Suppressor macrophage (primary cell): Measurements from ENCODE around the gene HDDC2.
A peak's percentile ranks its signal among the peaks of the same experiment; 100 is the strongest.

ENCODE experiments used
- DNase-seq, 4 experiments: peaks; one replicate each; pipeline ENCODE4 v3.0.0-alpha.2; 2020 to 2022
- total RNA-seq, 17 experiments: gene quantifications; one replicate each; lab custom pipeline; 2026; ENCODE audit warnings: mixed read lengths in 6 of 17, inconsistent platforms in 3 of 17; lab: John Stamatoyannopoulos, UW

The HDDC2 gene, protein sequence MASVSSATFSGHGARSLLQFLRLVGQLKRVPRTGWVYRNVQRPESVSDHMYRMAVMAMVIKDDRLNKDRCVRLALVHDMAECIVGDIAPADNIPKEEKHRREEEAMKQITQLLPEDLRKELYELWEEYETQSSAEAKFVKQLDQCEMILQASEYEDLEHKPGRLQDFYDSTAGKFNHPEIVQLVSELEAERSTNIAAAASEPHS
- total RNA-seq: 8.1 to 32.2 (median 17.1) reads per million in 17 experiments

- DNase-seq: peak; percentile 76 to 90 (median 85)
Measured at GRCh38 chr6:125301435-125302391, at the start of gene HDDC2. TSS of gene HDDC2 (minus strand) at chr6:125301967. CDS start at chr6:125301932, 35 bp downstream.

DNA sequence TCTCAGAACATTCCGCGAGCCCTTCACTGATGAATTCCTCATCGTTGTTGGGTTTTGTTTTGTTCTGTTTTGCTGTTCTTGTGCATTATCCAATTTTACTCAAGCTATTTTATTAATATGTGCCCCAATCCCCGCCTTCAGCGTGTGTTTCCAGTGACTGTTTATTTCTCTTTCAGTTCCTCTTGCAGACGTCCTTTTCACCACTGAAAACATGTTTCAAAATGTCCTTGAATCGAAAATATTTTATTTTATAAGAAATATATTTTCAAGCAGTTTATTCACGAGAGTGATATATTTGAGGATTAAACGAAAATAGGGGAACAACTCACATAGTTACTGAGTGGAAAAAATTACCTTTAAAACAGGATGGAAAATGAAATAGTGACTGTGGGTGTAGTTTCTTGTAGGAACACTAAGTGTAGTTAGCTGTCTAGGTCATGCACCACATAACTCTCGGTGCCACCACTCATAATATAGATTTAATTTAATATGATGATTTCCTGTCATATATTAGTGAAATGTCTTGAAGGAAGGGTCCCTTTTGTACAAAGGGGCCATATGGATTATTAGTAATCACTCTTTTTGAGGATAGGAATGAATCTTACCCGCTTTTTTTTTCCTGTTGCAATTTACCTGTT is 45.3 kb upstream of the HDDC2 start:
- peak in 2 of 4 experiments; percentile 6 to 14 for DNase-seq

- DNase-seq: no peak
Measured at GRCh38 chr6:125346201-125346925, 44.6 kb upstream of the HDDC2 start.

DNA sequence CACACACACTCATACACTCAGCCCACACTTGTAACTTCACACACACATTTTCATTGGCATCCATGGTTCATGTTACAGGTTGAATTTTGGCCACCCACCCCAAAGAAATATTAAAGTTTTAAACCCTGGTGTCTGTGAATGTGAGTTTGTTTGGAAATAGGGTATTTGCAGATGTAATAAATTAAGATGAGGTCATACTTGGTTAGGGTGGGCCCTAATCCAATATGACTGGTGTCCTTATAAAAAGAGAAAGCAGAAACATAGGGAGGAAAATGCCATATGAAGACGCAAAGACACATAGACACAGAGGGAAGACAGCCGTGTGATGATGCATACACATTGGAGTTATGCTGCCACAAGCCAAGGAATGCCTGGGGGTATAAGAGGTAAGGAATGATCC is 39.7 kb upstream of the HDDC2 start:
- no peak for DNase-seq

GRCh38 chr6:125340991-125341390 is 39.2 kb upstream of the HDDC2 start:
- DNase-seq: no peak

- DNase-seq: no peak
Measured at GRCh38 chr6:125340175-125340835, 38.5 kb upstream of the HDDC2 start.

DNA sequence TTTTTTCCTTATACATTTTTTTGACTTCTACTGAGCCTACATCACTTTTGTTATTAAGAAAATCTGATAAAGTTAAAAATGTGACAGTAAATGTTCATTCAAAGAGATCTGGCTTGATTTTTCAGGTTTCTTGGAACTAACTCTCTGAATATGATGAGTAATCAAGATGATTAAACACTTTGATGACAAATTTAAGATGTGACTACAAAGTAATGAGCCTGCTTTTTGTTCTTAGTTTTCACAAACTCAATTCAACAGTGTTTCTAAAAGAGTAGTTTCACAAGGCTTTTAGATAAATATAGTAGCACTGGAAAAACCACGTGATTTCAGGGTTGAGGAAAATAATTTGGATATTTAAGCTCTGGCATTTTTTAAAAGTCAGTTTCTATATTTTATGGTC is 37.9 kb upstream of the HDDC2 start:
- DNase-seq: no peak

GRCh38 chr6:125338381-125338780 is 36.6 kb upstream of the HDDC2 start:
- DNase-seq: no peak

- DNase-seq: no peak
Measured at GRCh38 chr6:125337706-125338105, 35.9 kb upstream of the HDDC2 start.

DNA sequence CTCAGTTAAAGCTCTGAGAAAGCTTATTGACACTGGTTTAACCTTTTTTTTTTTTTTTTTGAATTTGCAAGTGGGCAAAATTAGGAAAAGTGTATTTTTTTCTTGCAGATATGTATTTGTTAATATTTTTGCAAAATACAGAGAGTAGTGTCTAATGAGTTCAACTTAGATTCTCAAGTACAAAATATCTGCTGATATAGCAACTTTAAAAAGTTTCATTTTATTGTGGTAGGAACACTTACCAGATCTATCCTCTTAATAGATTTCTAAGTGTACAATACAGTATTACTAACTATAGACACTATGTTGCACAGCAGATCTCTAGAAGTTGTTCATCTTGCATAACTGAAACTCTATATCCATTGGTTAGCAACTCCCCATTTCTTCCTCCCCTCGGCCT is 30.9 kb upstream of the HDDC2 start:
- no peak for DNase-seq

DNA sequence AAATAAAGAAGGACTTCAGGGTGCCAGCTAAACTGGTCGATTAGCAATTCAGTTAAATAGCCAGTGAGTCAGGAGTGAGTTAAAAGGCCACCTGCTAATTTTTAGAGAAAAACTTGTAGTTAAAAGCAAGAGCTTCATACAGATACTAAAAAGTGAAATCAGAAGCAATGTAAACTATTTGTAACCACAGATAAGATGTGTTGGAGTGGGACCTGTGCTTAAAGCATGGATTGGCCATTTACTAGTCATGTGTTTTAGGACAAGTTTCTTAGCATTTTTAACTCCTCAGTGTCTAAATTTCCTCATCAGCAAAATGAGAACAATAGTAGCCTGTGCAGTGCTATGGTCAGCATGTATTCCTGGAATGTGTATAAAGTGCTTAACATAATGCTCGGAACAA is 23.8 kb upstream of the HDDC2 start:
- DNase-seq: no peak

DNA sequence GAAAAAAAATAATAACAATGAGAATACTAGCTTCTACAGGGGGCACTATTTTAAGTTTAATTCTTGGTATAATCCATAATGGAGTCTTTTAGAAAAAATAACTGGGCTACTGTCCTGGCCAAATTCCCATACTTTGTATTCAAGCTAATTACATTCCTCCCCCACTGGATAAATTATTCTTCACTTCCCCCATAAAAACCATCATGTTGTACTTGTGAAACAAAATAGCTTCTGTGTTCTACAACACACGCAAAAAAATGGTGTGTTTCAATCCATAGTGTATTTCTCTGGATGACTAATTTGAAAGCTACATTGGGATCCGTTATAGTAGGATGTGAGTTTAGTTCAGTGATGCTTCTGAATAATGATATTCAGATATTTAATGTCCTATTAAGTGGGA is 21.6 kb upstream of the HDDC2 start:
- DNase-seq: no peak

- no peak for DNase-seq
Measured at GRCh38 chr6:125316621-125317020, 14.9 kb upstream of the HDDC2 start.

GRCh38 chr6:125315548-125315947 is 13.8 kb upstream of the HDDC2 start:
- DNase-seq: no peak

DNA sequence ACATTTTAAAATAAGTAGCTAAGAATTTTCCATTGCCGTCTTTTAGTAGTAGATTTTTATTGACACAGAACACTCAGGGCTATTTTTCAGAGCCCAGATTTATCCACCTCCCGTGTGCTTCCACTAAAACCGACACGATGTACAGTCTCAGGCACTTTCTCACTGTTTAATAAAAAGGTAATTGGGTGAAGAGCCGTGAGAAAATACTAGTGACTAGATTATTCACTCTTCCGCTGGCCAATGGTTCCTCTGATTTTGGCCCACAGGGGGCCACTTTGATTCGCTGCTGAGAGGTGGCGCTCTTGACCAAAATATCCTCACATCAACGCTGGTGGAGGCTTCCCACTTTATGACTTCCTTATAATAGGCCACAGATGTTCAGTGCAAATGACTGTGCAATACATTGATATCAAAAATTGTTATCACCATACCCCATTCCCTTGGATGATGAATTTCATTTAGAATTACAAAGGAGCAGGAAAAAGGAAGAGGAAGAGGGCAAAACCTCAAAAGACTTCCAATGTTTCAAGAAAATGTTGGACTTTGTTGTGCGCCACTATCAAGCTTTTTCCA is 12.3 kb upstream of the HDDC2 start:
- DNase-seq: peak; percentile 75 to 86 (median 80)

GRCh38 chr6:125312950-125313349 is 11.2 kb upstream of the HDDC2 start:
- no peak for DNase-seq

DNA sequence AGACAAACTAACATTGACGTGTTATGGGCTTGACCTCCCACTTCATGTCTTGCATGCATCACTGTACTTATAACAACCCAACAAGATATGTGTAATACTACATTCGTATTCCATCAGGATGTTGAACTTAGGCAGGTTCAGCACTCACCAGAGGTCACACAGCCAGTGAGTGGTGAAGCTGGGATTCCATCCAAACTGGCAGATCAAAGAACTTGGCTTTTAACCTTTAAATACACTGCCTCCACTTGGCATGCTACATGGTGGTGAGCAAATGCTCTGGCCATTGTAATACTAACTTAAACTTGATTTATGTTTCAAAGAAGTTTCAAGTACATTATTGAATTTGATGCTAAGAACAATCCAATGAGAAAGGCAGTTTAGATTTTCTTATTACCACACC is 10.7 kb upstream of the HDDC2 start:
- no peak for DNase-seq

GRCh38 chr6:125310994-125311649 is 9.4 kb upstream of the HDDC2 start:
- peak; percentile 30 to 75 (median 62) for DNase-seq

GRCh38 chr6:125307964-125308615 is 6.3 kb upstream of the HDDC2 start:
- DNase-seq: no peak

- peak in 3 of 4 experiments; percentile 19 to 31 (median 30) for DNase-seq
Measured at GRCh38 chr6:125307150-125307838, 5.5 kb upstream of the HDDC2 start.
